ENCODE results near the gene BRD7.

The BRD7 gene

DNA sequence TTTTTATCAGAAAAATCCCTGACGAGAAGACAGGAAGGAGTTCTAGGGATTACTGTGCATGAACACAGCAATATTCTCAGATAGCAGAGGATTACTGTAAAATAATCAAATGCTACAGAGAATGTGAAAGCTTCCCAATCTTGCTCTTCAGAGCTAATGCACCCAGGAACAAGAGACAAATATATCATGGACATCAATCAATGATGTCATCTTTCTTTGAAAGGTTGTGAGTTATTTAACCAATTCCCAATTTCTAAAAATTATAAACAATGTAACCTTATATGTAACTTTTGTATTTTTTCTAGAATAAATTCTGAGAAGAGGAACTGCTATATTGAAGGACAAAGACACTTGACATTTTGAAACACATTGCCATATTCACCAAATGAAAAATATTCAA is 46.5 kb downstream of the BRD7 start:
- H3K9me3 ChIP-seq (ENCODE audit: control insufficient read depth, low read length), result no peaks in the 10 kb centered on the region
- 100% methylated on average over 1 of the region's 1 CpG; no CpG with 5 or more reads in 1 of the 2 experiments for WGBS, 2 experiments
- H3K27me3 ChIP-seq (ENCODE audit: control insufficient read depth, insufficient read depth, low read length, poor library complexity, severe bottlenecking), result no peaks in the 10 kb centered on the region
- H3K27ac ChIP-seq (ENCODE audit: insufficient read depth, low read depth, low read length, poor library complexity, severe bottlenecking), result no peak overlapping the region
- H3K4me1 ChIP-seq (ENCODE audit: control insufficient read depth, insufficient read depth, low read length), result no peaks in the 10 kb centered on the region
- no peak overlapping the region for H3K4me3 ChIP-seq (ENCODE audit: insufficient read depth, low read depth, low read length)
- H3K36me3 ChIP-seq (ENCODE audit: control insufficient read depth, insufficient read depth, low read length), result peaks cover 60% of the 10 kb centered on the region

DNA sequence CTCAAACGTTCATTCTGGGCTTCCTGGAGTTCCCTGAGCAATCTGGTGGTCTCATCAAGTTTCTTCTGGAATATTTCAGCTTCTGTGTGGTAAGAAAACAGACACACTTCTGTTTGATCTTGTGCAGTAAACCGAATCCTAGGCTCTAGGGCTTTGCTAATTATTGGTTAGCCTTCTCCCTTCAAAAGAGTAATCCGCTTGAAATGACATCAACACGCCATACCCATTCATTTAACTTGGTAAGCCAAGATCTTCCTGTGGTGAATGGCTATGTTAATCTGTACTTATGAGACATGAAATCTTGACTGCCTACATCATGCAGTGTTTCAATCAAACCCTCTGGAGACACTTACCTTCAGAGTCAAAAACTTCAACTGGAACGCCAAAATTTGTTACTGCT is 48.5 kb downstream of the BRD7 start:
- Histone ChIP-seq H3K36me3 (ENCODE audit: control insufficient read depth, insufficient read depth, low read length) (peaks cover 68% of the 10 kb centered on the region), H3K27me3 (ENCODE audit: control insufficient read depth, insufficient read depth, low read length, poor library complexity, severe bottlenecking) (no peaks in the 10 kb centered on the region), H3K4me1 (ENCODE audit: control insufficient read depth, insufficient read depth, low read length) (no peaks in the 10 kb centered on the region), H3K27ac (ENCODE audit: insufficient read depth, low read depth, low read length, poor library complexity, severe bottlenecking) (no peak overlapping the region), H3K4me3 (ENCODE audit: insufficient read depth, low read depth, low read length) (no peak overlapping the region), H3K9me3 (ENCODE audit: control insufficient read depth, low read length) (no peaks in the 10 kb centered on the region)
- WGBS, 2 experiments, result 98% methylated on average over 5 of the region's 5 CpGs

DNA sequence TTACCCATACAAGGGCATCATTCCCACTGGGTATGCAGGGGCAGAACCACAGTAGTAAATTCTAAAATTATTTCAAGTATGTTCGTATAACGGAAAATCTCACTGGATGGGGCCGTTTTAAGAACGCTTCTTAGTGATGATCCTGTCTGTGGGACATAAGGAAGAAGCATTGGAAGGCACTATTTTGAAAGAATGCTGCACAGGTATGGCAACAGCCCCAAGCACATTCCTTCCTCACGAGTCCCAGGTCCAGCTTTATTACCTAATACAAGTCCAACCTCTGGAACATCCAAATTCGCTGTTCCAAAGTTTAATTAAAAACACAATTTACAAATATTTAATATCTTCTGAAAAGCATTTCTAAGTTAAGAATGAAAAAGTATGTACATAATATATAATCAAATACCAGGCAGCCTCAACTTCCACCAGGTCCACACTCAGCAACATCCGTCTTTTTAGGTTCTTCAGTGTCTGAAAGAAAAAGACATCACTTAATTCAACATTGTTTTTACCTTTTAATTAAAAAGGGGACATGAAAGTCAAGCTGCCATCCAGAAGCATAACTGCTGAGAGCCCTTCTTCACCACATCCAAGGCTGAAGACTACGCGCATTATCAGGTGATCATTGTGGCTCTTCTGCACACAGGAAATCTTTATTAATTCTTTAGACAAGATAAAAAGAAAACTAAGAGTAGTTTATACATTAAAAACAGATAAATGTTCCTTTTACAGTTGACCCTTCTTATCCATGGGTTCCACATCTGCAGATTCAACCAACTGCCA is 49.8 kb downstream of the BRD7 start:
- Histone ChIP-seq H3K4me1 (ENCODE audit: control insufficient read depth, insufficient read depth, low read length) (no peaks in the 10 kb centered on the region), H3K27ac (ENCODE audit: insufficient read depth, low read depth, low read length, poor library complexity, severe bottlenecking) (no peak overlapping the region), H3K36me3 (ENCODE audit: control insufficient read depth, insufficient read depth, low read length) (peaks cover 55% of the 10 kb centered on the region), H3K4me3 (ENCODE audit: insufficient read depth, low read depth, low read length) (no peak overlapping the region), H3K9me3 (ENCODE audit: control insufficient read depth, low read length) (no peaks in the 10 kb centered on the region), H3K27me3 (ENCODE audit: control insufficient read depth, insufficient read depth, low read length, poor library complexity, severe bottlenecking) (no peaks in the 10 kb centered on the region)
- 95 to 96% methylated on average over 6 to 9 of the region's 9 CpGs for WGBS, 2 experiments

DNA sequence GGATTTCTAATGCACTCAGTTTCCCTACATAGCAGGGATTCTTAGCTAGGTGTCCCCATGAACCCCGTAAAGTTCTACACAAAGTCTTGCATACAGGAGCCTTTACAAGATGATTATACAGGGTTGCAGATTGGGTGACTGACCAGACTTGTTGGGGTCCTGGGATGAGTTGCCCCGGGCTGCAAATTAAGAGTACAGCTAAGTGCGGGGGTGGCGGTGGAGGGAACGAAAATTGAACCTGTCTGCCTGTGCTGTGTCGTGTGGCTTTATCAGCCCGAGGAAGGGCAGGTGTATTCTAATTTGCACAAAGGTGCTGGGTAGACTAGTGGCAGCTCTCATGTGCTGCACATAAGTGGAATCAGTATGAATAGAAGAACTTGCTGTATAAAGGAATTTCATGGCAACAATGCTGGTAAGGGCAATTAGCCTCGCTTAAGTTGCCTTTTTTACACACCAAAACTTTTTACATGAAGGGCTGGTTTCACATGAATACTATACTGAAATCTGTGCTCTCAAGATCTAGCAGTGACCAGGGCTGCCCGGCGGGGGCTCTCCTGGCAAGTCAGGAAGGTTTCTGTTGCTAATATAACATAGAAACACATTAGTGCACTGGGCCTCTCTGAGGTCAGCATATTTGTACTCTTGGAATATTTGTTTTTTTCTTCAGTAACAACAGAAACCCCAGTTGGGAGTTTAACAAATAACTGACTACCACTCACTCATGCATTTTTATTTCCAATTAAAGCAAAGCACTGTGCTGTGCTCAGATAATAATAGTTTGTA is 51.7 kb downstream of the BRD7 start:
- Histone ChIP-seq H3K4me1 (ENCODE audit: control insufficient read depth, insufficient read depth, low read length) (no peaks in the 10 kb centered on the region), H3K36me3 (ENCODE audit: control insufficient read depth, insufficient read depth, low read length) (peaks cover 43% of the 10 kb centered on the region), H3K27ac (ENCODE audit: insufficient read depth, low read depth, low read length, poor library complexity, severe bottlenecking) (no peak overlapping the region), H3K27me3 (ENCODE audit: control insufficient read depth, insufficient read depth, low read length, poor library complexity, severe bottlenecking) (no peaks in the 10 kb centered on the region), H3K4me3 (ENCODE audit: insufficient read depth, low read depth, low read length) (no peak overlapping the region), H3K9me3 (ENCODE audit: control insufficient read depth, low read length) (no peaks in the 10 kb centered on the region)
- WGBS, 2 experiments, result 95 to 96% methylated on average over 8 to 10 of the region's 10 CpGs

DNA sequence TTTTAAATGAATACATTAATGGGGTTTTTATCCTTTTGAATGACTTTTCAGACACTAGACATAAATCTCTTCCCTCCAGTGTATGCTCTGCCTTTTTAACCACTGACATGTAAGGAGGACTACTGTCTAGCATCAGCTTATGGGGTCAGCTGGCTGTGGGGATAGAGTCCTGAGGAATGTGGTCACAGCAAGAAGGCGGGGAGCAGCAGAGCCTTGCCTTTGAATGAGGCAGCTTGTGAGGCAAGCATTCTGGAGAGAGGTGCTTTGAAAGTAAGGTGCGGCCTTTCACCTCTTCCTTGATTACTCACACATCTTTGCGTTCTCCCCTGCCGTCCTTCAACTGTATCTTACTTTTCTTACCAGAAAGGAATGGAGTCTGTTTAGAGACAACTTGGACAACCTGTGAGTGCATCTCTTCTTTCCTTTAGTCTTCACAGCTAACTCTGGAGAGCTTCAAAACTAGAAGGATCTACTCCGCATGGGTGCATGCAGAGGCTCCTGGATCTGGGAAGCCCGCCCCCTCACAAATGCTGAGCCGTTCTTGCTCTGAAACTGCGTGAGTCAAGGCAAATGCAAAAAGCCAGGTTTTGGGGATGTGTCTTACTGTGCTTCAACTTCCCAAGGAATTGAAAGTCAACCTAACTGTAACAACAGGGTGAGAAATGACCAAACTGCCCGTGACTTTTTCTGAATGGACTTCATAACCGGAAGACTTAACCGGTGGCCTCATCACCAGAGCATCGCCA is 52.5 kb downstream of the BRD7 start:
- 87 to 88% methylated on average over 12 of the region's 12 CpGs for WGBS, 2 experiments
- H3K36me3 ChIP-seq (ENCODE audit: control insufficient read depth, insufficient read depth, low read length), result peaks cover 36% of the 10 kb centered on the region

DNA sequence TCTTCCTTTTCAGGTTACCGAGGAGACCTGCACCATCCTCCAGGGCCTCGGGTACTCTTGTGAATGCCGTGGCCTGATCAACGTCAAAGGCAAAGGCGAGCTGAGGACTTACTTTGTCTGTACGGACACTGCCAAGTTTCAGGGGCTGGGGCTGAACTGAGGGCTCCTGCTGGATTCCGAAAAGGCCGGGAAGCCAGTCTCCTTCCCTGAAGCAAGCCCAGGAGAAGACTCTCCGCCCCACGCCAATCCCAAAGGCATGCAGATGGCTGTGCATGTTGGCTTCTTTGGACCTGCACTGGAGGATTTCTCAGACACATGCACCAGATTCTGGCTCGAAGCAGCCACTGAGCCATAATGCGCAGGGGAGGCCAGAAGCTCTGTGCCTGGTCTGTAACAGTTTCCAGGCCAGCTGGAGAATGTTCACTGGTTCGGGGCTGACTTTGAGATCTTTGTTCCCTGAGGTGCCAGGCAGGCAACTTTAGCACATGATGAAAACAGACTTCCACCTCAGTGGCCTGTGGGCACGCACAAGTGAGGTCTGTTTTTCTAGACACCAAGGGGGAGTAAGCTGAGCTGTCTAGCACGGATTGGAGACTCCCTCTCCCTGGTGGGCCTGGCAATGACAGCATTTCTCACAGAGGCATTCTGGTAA is 53.3 kb downstream of the BRD7 start:
- Histone ChIP-seq H3K27me3 (ENCODE audit: control insufficient read depth, insufficient read depth, low read length, poor library complexity, severe bottlenecking) (no peaks in the 10 kb centered on the region), H3K9me3 (ENCODE audit: control insufficient read depth, low read length) (no peaks in the 10 kb centered on the region), H3K4me1 (ENCODE audit: control insufficient read depth, insufficient read depth, low read length) (no peaks in the 10 kb centered on the region), H3K27ac (ENCODE audit: insufficient read depth, low read depth, low read length, poor library complexity, severe bottlenecking) (no peak overlapping the region), H3K36me3 (ENCODE audit: control insufficient read depth, insufficient read depth, low read length) (peaks cover 29% of the 10 kb centered on the region), H3K4me3 (ENCODE audit: insufficient read depth, low read depth, low read length) (no peak overlapping the region)
- 94% methylated on average over 15 of the region's 15 CpGs for WGBS, 2 experiments

More for the DNA sequence above, 52.5 kb downstream of the BRD7 start:
- no peaks in the 10 kb centered on the region for H3K9me3 ChIP-seq (ENCODE audit: control insufficient read depth, low read length)
- no peaks in the 10 kb centered on the region for H3K4me1 ChIP-seq (ENCODE audit: control insufficient read depth, insufficient read depth, low read length)
- H3K27me3 ChIP-seq (ENCODE audit: control insufficient read depth, insufficient read depth, low read length, poor library complexity, severe bottlenecking), result no peaks in the 10 kb centered on the region
- H3K4me3 ChIP-seq (ENCODE audit: insufficient read depth, low read depth, low read length), result no peak overlapping the region
- H3K27ac ChIP-seq (ENCODE audit: insufficient read depth, low read depth, low read length, poor library complexity, severe bottlenecking), result no peak overlapping the region

DNA sequence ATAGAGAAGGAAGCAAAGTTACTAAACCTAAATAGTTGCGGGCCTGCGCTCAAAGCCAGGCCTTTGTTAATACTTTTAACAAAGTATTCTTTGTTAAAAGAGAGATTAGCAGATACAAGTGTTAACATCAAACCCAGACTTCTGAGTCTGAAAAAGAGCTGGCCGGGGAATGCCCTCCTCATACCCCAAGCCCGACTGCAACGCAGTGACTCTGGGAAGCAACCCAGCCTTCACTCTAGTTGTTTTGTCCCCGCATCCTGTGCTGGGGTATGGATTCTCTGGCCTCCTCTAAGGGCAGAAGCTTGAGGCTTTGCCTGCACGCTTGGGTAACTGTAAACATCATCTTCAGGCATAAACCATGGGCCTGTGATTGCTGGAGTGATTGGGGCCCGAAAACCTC is 54.1 kb downstream of the BRD7 start:
- WGBS, 2 experiments, result 91 to 97% methylated on average over 7 to 8 of the region's 8 CpGs
- H3K36me3 ChIP-seq (ENCODE audit: control insufficient read depth, insufficient read depth, low read length), result peaks cover 21% of the 10 kb centered on the region
- no peaks in the 10 kb centered on the region for H3K4me1 ChIP-seq (ENCODE audit: control insufficient read depth, insufficient read depth, low read length)
- no peaks in the 10 kb centered on the region for H3K9me3 ChIP-seq (ENCODE audit: control insufficient read depth, low read length)
- H3K27me3 ChIP-seq (ENCODE audit: control insufficient read depth, insufficient read depth, low read length, poor library complexity, severe bottlenecking), result no peaks in the 10 kb centered on the region
- H3K4me3 ChIP-seq (ENCODE audit: insufficient read depth, low read depth, low read length), result no peak overlapping the region
- no peak overlapping the region for H3K27ac ChIP-seq (ENCODE audit: insufficient read depth, low read depth, low read length, poor library complexity, severe bottlenecking)

DNA sequence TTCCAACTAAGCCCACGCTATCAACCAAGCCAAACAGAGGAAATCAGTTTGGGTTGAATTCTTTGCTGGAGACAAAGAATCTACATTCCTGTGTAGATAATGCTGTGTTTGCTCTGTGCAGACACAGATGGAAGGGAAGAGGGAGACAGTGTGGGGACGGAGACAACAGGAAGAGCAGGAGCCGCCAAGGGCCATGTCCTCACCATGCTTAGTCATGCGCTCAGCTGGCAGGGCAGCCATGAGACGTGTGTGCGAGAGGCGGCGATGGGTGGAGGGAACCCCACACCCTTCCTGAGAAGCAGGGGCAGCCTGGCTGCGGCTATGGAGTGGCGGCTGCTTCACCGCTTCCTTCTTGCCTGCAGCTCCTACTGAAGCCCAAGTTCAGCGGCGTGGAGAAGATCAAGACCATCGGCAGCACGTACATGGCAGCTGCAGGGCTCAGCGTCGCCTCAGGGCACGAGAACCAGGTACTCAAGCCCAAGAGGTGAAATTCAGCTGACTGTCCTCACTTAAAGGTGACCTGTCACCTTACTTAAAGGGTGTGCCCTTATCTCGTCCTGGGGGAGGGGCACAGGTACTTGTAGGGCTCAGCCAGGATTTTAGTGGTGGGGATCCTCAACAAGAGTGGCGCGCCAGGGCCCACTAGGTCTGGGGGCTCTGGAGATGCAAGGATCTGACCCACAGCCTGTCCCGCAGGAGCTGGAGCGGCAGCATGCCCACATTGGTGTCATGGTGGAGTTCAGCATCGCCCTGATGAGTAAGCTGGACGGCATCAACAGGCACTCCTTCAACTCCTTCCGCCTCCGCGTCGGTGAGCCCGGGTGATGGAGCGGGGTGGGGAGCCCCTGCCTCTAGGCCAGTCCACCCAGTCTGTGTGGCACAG is 55.0 kb downstream of the BRD7 start:
- H3K9me3 ChIP-seq (ENCODE audit: control insufficient read depth, low read length), result no peaks in the 10 kb centered on the region
- H3K27ac ChIP-seq (ENCODE audit: insufficient read depth, low read depth, low read length, poor library complexity, severe bottlenecking), result no peak overlapping the region
- WGBS, 2 experiments, result 96 to 97% methylated on average over 31 of the region's 31 CpGs
- H3K4me1 ChIP-seq (ENCODE audit: control insufficient read depth, insufficient read depth, low read length), result no peaks in the 10 kb centered on the region
- peaks cover 19% of the 10 kb centered on the region for H3K36me3 ChIP-seq (ENCODE audit: control insufficient read depth, insufficient read depth, low read length)
- no peaks in the 10 kb centered on the region for H3K27me3 ChIP-seq (ENCODE audit: control insufficient read depth, insufficient read depth, low read length, poor library complexity, severe bottlenecking)
- no peak overlapping the region for H3K4me3 ChIP-seq (ENCODE audit: insufficient read depth, low read depth, low read length)

DNA sequence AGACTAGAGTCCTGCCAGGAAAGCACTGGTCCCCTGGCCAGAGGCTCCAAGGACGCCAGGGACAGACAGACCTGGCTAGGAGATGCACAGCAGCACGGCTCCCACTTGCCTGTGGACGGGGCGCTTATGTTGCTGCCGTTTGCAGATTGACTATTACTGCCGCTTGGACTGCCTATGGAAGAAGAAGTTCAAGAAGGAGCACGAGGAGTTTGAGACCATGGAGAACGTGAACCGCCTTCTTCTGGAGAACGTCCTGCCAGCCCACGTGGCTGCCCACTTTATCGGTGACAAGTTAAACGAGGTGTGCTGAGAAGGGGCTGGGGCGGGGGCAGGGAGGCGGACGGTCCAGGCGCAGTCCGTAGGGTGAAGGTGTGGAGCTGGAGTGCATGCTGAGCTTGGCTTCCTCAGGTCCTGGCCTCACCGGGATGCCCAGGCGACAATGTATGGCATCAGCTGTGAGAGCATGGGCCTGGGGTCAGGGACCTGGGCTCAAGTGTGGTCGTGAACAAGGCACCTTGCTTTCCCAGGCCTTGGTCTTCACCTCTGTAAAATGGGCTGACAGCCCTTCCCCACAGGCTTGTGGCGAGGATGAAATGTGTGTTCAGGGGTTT is 56.8 kb downstream of the BRD7 start:
- H3K27ac ChIP-seq (ENCODE audit: insufficient read depth, low read depth, low read length, poor library complexity, severe bottlenecking), result no peak overlapping the region
- no peaks in the 10 kb centered on the region for H3K4me1 ChIP-seq (ENCODE audit: control insufficient read depth, insufficient read depth, low read length)
- H3K4me3 ChIP-seq (ENCODE audit: insufficient read depth, low read depth, low read length), result no peak overlapping the region
- 94 to 96% methylated on average over 22 of the region's 22 CpGs for WGBS, 2 experiments
- peaks cover 8% of the 10 kb centered on the region for H3K36me3 ChIP-seq (ENCODE audit: control insufficient read depth, insufficient read depth, low read length)
- H3K27me3 ChIP-seq (ENCODE audit: control insufficient read depth, insufficient read depth, low read length, poor library complexity, severe bottlenecking), result no peaks in the 10 kb centered on the region
- H3K9me3 ChIP-seq (ENCODE audit: control insufficient read depth, low read length), result no peaks in the 10 kb centered on the region
